Activated B cell treated with CpG ODN at 0.5 μM for 24 hours (primary cell): Measurements from ENCODE around the gene MYO1C. TPM values are rescaled to one million over a fixed set of nuclear protein-coding genes. Genes with fewer than 3 reads are reported as not detected.

Experiments used
- ATAC-seq: fragments of 200-7000 bp; cut with Tn5 transposase; one replicate; pipeline ENCODE4 v1.10.0; 2021; ENCODE audit warnings: low read depth, mild to moderate bottlenecking, moderate library complexity
- CTCF ChIA-PET: fragments of 350-600 bp; sonication (Branson Sonifier 250); formaldehyde crosslinking; loops from one replicate; lab custom pipeline; 2021; ENCODE audit warnings: antibody characterized with exemption; lab: Charles Lee
- POLR2A ChIA-PET: fragments of 350-600 bp; sonication (Branson Sonifier 250); formaldehyde crosslinking; loops from one replicate; lab custom pipeline; 2021; ENCODE audit warnings: antibody characterized with exemption; lab: Charles Lee
- DNase-seq: peaks from one replicate; pipeline ENCODE4 v3.0.0; 2022
- H3K27ac Mint-ChIP-seq: one replicate; pipeline ENCODE4 v1.8.0; 2020; ENCODE audit warnings: mixed read lengths
- H3K27me3 Mint-ChIP-seq: one replicate; pipeline ENCODE4 v1.8.0; 2021; ENCODE audit warnings: mixed read lengths
- H3K36me3 Mint-ChIP-seq: one replicate; pipeline ENCODE4 v1.8.0; 2021; ENCODE audit warnings: low read depth, mixed read lengths
- H3K4me1 Mint-ChIP-seq: one replicate; pipeline ENCODE4 v1.8.0; 2021; ENCODE audit warnings: mixed read lengths
- H3K4me3 Mint-ChIP-seq: one replicate; pipeline ENCODE4 v1.8.0; 2020; ENCODE audit warnings: mild to moderate bottlenecking, mixed read lengths
- H3K9me3 Mint-ChIP-seq: one replicate; pipeline ENCODE4 v1.8.0; 2020; ENCODE audit warnings: mixed read lengths
- intact Hi-C: fragments of 100-400 bp; cut with micrococcal nuclease; formaldehyde crosslinking; loops from one replicate; pipeline ENCODE4 v1.15.1; 2024
- total RNA-seq: library from RNA; stranded (reverse); gene quantifications from 2 replicates; pipeline ENCODE4 v1.2.3, GENCODE V29; 2022
- TF ChIP-seq, protein P1 (sequence below): fragments of 200-600 bp; IDR thresholded peaks from one replicate; pipeline ENCODE4 v1.8.0; 2022; ENCODE audit warnings: antibody characterized with exemption, mild to moderate bottlenecking

The MYO1C gene, protein sequence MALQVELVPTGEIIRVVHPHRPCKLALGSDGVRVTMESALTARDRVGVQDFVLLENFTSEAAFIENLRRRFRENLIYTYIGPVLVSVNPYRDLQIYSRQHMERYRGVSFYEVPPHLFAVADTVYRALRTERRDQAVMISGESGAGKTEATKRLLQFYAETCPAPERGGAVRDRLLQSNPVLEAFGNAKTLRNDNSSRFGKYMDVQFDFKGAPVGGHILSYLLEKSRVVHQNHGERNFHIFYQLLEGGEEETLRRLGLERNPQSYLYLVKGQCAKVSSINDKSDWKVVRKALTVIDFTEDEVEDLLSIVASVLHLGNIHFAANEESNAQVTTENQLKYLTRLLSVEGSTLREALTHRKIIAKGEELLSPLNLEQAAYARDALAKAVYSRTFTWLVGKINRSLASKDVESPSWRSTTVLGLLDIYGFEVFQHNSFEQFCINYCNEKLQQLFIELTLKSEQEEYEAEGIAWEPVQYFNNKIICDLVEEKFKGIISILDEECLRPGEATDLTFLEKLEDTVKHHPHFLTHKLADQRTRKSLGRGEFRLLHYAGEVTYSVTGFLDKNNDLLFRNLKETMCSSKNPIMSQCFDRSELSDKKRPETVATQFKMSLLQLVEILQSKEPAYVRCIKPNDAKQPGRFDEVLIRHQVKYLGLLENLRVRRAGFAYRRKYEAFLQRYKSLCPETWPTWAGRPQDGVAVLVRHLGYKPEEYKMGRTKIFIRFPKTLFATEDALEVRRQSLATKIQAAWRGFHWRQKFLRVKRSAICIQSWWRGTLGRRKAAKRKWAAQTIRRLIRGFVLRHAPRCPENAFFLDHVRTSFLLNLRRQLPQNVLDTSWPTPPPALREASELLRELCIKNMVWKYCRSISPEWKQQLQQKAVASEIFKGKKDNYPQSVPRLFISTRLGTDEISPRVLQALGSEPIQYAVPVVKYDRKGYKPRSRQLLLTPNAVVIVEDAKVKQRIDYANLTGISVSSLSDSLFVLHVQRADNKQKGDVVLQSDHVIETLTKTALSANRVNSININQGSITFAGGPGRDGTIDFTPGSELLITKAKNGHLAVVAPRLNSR
- 189 and 190 TPM in 2 replicates for total RNA-seq

DNA sequence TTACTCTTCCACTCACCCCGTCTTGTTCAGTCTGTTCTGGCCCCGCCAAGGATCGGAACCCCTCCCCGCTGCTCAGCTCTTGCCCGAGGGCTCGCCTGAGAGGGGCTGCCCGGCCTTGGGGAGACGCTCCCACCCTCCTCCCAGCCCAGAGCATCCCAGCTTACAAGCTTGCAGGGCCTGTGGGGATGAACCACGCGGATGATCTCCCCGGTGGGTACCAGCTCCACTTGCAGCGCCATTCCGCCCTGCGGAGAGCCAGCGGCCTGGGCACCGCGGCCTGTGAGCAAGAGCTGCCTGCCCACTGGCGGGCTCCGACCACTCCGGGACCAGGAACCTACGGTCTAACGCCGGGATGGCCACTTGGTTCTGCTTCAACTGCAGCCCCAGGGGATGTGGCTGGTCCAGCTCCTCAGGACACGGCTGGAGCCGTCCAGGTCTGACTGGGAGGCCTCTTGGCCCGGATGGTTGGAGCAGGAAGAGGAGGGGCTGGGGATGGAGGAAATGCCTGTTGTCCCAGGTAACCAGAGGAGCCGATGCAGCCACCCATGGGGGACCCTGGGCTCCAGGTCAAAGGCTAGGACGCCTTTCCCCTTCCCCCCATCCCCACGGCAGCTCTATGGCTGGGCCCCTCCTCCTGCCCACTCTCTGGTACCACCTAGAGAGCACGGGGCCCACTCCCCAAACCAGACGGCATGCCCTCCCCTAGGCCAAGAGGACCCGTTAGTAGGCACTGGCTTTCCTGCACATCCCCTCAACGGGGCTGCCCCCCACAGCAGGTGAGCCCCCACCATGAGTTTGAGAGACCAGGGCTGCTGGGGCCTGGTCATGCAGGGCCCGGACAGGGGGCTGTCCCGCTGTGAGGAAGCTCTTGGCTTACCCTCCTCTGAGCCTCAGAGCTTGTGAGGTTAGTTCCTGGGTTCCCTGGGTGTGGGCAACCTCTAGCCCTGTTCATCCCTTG lies at the start of gene MYO1C:
MYO1C (minus strand) TSS at position 438 of the 958 bp plus-strand sequence; CDS start at position 239, 199 bp downstream.
- TF ChIP-seq, protein P1, sequence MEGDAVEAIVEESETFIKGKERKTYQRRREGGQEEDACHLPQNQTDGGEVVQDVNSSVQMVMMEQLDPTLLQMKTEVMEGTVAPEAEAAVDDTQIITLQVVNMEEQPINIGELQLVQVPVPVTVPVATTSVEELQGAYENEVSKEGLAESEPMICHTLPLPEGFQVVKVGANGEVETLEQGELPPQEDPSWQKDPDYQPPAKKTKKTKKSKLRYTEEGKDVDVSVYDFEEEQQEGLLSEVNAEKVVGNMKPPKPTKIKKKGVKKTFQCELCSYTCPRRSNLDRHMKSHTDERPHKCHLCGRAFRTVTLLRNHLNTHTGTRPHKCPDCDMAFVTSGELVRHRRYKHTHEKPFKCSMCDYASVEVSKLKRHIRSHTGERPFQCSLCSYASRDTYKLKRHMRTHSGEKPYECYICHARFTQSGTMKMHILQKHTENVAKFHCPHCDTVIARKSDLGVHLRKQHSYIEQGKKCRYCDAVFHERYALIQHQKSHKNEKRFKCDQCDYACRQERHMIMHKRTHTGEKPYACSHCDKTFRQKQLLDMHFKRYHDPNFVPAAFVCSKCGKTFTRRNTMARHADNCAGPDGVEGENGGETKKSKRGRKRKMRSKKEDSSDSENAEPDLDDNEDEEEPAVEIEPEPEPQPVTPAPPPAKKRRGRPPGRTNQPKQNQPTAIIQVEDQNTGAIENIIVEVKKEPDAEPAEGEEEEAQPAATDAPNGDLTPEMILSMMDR = no peak
- H3K9me3 Mint-ChIP-seq = no peaks in the 10 kb centered on the region
- POLR2A ChIA-PET = interaction anchor here (0.6 to 1.4 kb wide), 13 partner anchors 8 to 136 kb away, joined by 3 to 5 read pairs (median 3); partner anchors contain the start of genes INPP5K, SLC43A2 and YWHAE
- peaks cover 16% of the 10 kb centered on the region for H3K36me3 Mint-ChIP-seq
- DNase-seq (no peak), ATAC-seq (no peak)
- H3K4me3 Mint-ChIP-seq = peak within 1 kb of the TSS; percentile 87
- peaks cover 40% of the 10 kb centered on the region for H3K4me1 Mint-ChIP-seq
- no peaks in the 10 kb centered on the region for H3K27me3 Mint-ChIP-seq
- H3K27ac Mint-ChIP-seq = peak within 1 kb of the TSS; percentile 56
- CTCF ChIA-PET = interaction anchor here (1.4 to 1.6 kb wide), 2 partner anchors 23 to 127 kb away, joined by 4 to 8 read pairs; partner anchors contain the start of gene INPP5K
- intact Hi-C loops = no loop called here

DNA sequence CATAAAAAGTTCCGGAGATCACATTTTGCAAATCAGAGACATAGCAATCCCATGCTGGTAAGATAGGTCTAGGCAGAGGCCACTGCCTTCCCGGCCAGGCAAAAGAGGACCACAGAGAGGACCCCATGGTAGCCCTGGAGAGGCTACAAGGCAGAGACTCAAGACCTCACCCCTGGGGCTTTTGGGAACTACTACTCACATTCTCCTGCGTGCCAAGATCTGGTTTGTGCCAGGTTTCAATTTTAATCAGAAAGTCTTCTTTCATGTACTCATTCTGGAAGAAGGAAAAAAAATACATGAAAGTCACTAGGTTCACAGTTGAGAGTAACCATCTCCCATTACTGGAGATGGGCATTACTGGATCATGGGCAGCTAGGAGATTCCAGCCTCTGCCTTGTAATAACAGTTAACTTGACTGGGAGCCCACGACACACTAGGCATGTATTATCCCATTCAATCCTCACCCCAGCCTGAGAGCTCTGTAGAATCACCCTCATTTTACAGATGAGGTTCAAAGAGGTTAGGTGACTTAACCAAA lies 49.0 kb upstream of the MYO1C start:
- TF ChIP-seq, protein P1 = no peak
- POLR2A ChIA-PET = interaction anchor here (0.7 kb wide), 1 partner anchor 189 kb away, joined by 6 read pairs; no protein-coding TSS in a partner anchor
- Mint-ChIP-seq H3K27me3 (no peaks in the 10 kb centered on the region), H3K4me3 (no peak overlapping the region), H3K36me3 (peaks cover 85% of the 10 kb centered on the region), H3K9me3 (no peaks in the 10 kb centered on the region), H3K27ac (no peak overlapping the region), H3K4me1 (no peaks in the 10 kb centered on the region)
- intact Hi-C loops = no loop called here
- DNase-seq (no peak), ATAC-seq (no peak)
- CTCF ChIA-PET = no interaction called here

DNA sequence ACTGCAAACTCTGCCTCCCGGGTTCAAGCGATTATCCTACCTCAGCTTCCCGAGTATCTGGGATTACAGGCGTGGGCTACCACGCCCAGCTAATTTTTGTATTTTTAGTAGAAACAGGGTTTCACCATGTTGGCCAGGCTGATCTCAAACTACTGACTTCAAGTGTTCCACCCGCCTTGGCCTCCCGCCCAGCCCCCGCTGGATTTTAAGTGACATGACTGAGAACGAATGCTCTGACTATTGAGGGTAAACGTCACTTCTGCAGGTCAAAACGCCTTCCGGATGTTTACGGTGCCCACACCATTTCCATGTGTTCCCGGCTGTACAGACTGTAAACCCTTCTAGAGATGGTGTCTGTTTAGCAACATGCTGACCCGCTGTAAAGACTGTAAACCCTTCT lies 47.3 kb upstream of the MYO1C start:
- H3K27ac Mint-ChIP-seq = no peak overlapping the region
- intact Hi-C loops = no loop called here
- ChIA-PET CTCF (interaction anchor here (0.6 kb wide), 1 partner anchor 270 kb away, joined by 3 read pairs; no protein-coding TSS in a partner anchor), POLR2A (interaction anchor here (1.5 kb wide), 1 partner anchor 23 kb away, joined by 3 read pairs; the partner anchor contains the start of gene PITPNA)
- TF ChIP-seq, protein P1 = no peak
- peaks cover 82% of the 10 kb centered on the region for H3K36me3 Mint-ChIP-seq
- ATAC-seq = no peak
- H3K27me3 Mint-ChIP-seq = no peaks in the 10 kb centered on the region
- H3K4me3 Mint-ChIP-seq = no peak overlapping the region
- DNase-seq = no peak
- H3K9me3 Mint-ChIP-seq = no peaks in the 10 kb centered on the region
- H3K4me1 Mint-ChIP-seq = no peaks in the 10 kb centered on the region

DNA sequence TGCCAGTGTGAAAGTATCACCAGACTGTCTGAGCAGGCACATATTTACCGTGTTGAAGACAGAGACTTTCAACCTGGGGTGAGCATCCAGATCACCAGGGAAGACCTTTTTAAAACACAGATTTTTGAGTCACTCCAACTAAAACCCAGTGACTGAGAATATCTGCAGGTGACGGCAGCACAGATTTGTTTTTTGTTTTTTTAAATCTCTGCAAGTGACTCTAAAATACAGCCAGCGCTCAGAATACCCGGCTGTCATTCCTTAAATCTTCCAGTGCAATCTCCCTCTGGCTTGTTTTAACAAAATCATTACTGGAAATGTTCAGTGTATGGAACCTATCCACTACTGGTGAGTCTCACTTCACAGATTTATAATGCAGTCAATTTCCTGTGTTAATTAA lies 43.3 kb upstream of the MYO1C start:
- intact Hi-C loops = no loop called here
- POLR2A ChIA-PET = no interaction called here
- H3K27ac Mint-ChIP-seq = no peak overlapping the region
- TF ChIP-seq, protein P1 = no peak
- DNase-seq (no peak), ATAC-seq (no peak)
- H3K9me3 Mint-ChIP-seq = no peaks in the 10 kb centered on the region
- H3K27me3 Mint-ChIP-seq = no peaks in the 10 kb centered on the region
- CTCF ChIA-PET = interaction anchor here (0.6 to 3.1 kb wide), 2 partner anchors 170 to 824 kb away, joined by 3 to 27 read pairs; no protein-coding TSS in a partner anchor
- H3K4me1 Mint-ChIP-seq = peaks cover 8% of the 10 kb centered on the region
- peaks cover 82% of the 10 kb centered on the region for H3K36me3 Mint-ChIP-seq
- no peak overlapping the region for H3K4me3 Mint-ChIP-seq
